Ishikawa (cell line): ENCODE data around the gene OR1E2.

ENCODE experiments used
- CEBPB ChIP-seq: IDR thresholded peaks from 2 replicates; pipeline ENCODE4 v1.6.1; 2012
- CREB1 ChIP-seq: IDR thresholded peaks from 2 replicates; pipeline ENCODE4 v1.6.1; 2012; ENCODE audit warnings: low read depth
- EGR1 ChIP-seq: IDR thresholded peaks from 2 replicates; pipeline ENCODE4 v1.6.1; 2012
- EP300 ChIP-seq: IDR thresholded peaks from 2 replicates; pipeline ENCODE4 v1.6.1; 2012; ENCODE audit warnings: borderline replicate concordance
- FOXM1 ChIP-seq: IDR thresholded peaks from 2 replicates; pipeline ENCODE4 v1.6.1; 2012; ENCODE audit warnings: low read depth, borderline replicate concordance
- MAX ChIP-seq: IDR thresholded peaks from 2 replicates; pipeline ENCODE4 v1.6.1; 2012
- NFIC ChIP-seq: IDR thresholded peaks from 2 replicates; pipeline ENCODE4 v1.6.1; 2012
- RAD21 ChIP-seq: IDR thresholded peaks from 2 replicates; pipeline ENCODE4 v1.6.1; 2012; ENCODE audit warnings: low read depth
- REST ChIP-seq: IDR thresholded peaks from 2 replicates; pipeline ENCODE4 v1.6.1; 2012; ENCODE audit warnings: low read depth, mild to moderate bottlenecking
- TAF1 ChIP-seq: IDR thresholded peaks from 2 replicates; pipeline ENCODE4 v1.6.1; 2012; ENCODE audit warnings: low read depth, mild to moderate bottlenecking
- TCF12 ChIP-seq: IDR thresholded peaks from 2 replicates; pipeline ENCODE4 v1.6.1; 2012; ENCODE audit warnings: low read depth
- TEAD4 ChIP-seq: IDR thresholded peaks from 2 replicates; pipeline ENCODE4 v1.6.1; 2012
- USF1 ChIP-seq: IDR thresholded peaks from 2 replicates; pipeline ENCODE4 v1.6.1; 2012
- YY1 ChIP-seq: IDR thresholded peaks from 2 replicates; pipeline ENCODE4 v1.6.1; 2012; ENCODE audit warnings: low read depth
- ZBTB7A ChIP-seq: IDR thresholded peaks from 2 replicates; pipeline ENCODE4 v1.6.1; 2012; ENCODE audit warnings: low read depth

OR1E2 gene

GRCh38 chr17:3433741-3434140 lies at the start of gene OR1E2:
Gene OR1E2, minus strand, starts transcription at chr17:3433841. Its CDS starts 0 bp downstream, at chr17:3433841.
- TF ChIP-seq REST (no peak), TCF12 (no peak), TAF1 (no peak), CREB1 (no peak), EP300 (no peak), NFIC (no peak), FOXM1 (no peak)

- TF ChIP-seq NFIC (no peak), YY1 (no peak), ZBTB7A (no peak), RAD21 (no peak), CEBPB (no peak), EGR1 (no peak), TAF1 (no peak), CREB1 (no peak), USF1 (no peak), REST (no peak), TCF12 (no peak), TEAD4 (no peak), FOXM1 (no peak), EP300 (no peak), MAX (no peak)
These were observed 49.2 kb upstream of the OR1E2 start for GRCh38 chr17:3482852-3483251.

GRCh38 chr17:3479988-3480387 lies 46.3 kb upstream of the OR1E2 start:
- TF ChIP-seq USF1, result no peak
- TF ChIP-seq FOXM1, result no peak
- no peak for TF ChIP-seq ZBTB7A
- TF ChIP-seq RAD21, result no peak
- TF ChIP-seq REST, result no peak
- TF ChIP-seq CREB1, result no peak
- TF ChIP-seq EGR1, result no peak
- no peak for TF ChIP-seq TAF1
- TF ChIP-seq YY1, result no peak
- TF ChIP-seq NFIC, result no peak
- no peak for TF ChIP-seq CEBPB

GRCh38 chr17:3475812-3476610 lies 42.4 kb upstream of the OR1E2 start, which contains the start of gene ASPA:
Gene ASPA, plus strand, starts transcription at chr17:3475997. Its CDS starts 163 bp downstream, at chr17:3476160.
- TF ChIP-seq ZBTB7A (no peak), TEAD4 (no peak), YY1 (no peak), MAX (no peak), EGR1 (no peak), REST (no peak), CEBPB (no peak), CREB1 (no peak), TCF12 (no peak), USF1 (no peak), TAF1 (no peak), FOXM1 (no peak), NFIC (no peak), EP300 (no peak), RAD21 (no peak)
